DND-41 (cell line): ENCODE results near the gene RNF25.

Experiments used
- ATAC-seq: fragments of 200-7000 bp; cut with Tn5 transposase; 3 replicates; pipeline ENCODE4 v1.9.1; 2021; ENCODE audit warnings: low read depth; ENCODE audit not compliant: insufficient read depth
- DNase-seq: peaks from one replicate; pipeline ENCODE4 v3.0.0-alpha.2; 2020
- H2AFZ ChIP-seq: 2 replicates; pipeline ENCODE4 v1.6.0; 2012; ENCODE audit warnings: low read depth, low read length
- H3K27ac ChIP-seq: 2 replicates; pipeline ENCODE4 v1.5.1; 2012; ENCODE audit warnings: low read length, inconsistent platforms
- H3K27me3 ChIP-seq: fragments of 200-600 bp; sonication (generic); 2 replicates; pipeline ENCODE4 v1.6.0; 2012; ENCODE audit warnings: low read length, mild to moderate bottlenecking, inconsistent platforms; ENCODE audit not compliant: insufficient read depth, poor library complexity
- H3K36me3 ChIP-seq: 2 replicates; pipeline ENCODE4 v1.5.1; 2012; ENCODE audit warnings: low read length, inconsistent platforms; ENCODE audit not compliant: insufficient read depth
- H3K4me1 ChIP-seq: 2 replicates; pipeline ENCODE4 v1.5.1; 2012; ENCODE audit warnings: mild to moderate bottlenecking, low read length; ENCODE audit not compliant: insufficient read depth
- H3K4me2 ChIP-seq: 2 replicates; pipeline ENCODE4 v1.6.0; 2012; ENCODE audit warnings: mild to moderate bottlenecking, moderate library complexity, low read length, inconsistent platforms; ENCODE audit not compliant: insufficient read depth
- H3K4me3 ChIP-seq, 2 experiments: fragments of 200-600 bp in 1 of 2; shearing (Covaris generic) in 1 of 2; 2 replicates each; pipeline ENCODE4 v1.5.1; 2012 to 2016; ENCODE audit warnings: inconsistent platforms in 2 of 2, low read length in 2 of 2, mild to moderate bottlenecking in 2 of 2, low read depth in 1 of 2, moderate library complexity in 1 of 2
- H3K79me2 ChIP-seq: 2 replicates; pipeline ENCODE4 v1.6.0; 2012; ENCODE audit warnings: low read length, inconsistent platforms; ENCODE audit not compliant: insufficient read depth
- H3K9ac ChIP-seq: 2 replicates; pipeline ENCODE4 v1.6.0; 2012; ENCODE audit warnings: low read depth, mild to moderate bottlenecking, inconsistent platforms, low read length, moderate library complexity
- H3K9me3 ChIP-seq: 2 replicates; pipeline ENCODE4 v1.5.1; 2012; ENCODE audit warnings: low read length, moderate library complexity, mild to moderate bottlenecking, inconsistent platforms; ENCODE audit not compliant: insufficient read depth, severe bottlenecking
- H4K20me1 ChIP-seq: 2 replicates; pipeline ENCODE4 v1.6.0; 2012; ENCODE audit warnings: low read length; ENCODE audit not compliant: insufficient read depth
- EZH2 ChIP-seq: IDR thresholded peaks from 3 replicates; pipeline ENCODE4 v1.6.1; 2012; ENCODE audit warnings: borderline replicate concordance, low read depth, mild to moderate bottlenecking, moderate library complexity, low read length, inconsistent platforms; ENCODE audit not compliant: severe bottlenecking
- TF ChIP-seq, protein P1 (sequence below): IDR thresholded peaks from 2 replicates; pipeline ENCODE4 v1.5.1; 2012; ENCODE audit warnings: borderline replicate concordance, low read length, moderate library complexity, mild to moderate bottlenecking; ENCODE audit not compliant: poor library complexity, severe bottlenecking; ENCODE audit errors: extremely low read depth

Gene RNF25, protein sequence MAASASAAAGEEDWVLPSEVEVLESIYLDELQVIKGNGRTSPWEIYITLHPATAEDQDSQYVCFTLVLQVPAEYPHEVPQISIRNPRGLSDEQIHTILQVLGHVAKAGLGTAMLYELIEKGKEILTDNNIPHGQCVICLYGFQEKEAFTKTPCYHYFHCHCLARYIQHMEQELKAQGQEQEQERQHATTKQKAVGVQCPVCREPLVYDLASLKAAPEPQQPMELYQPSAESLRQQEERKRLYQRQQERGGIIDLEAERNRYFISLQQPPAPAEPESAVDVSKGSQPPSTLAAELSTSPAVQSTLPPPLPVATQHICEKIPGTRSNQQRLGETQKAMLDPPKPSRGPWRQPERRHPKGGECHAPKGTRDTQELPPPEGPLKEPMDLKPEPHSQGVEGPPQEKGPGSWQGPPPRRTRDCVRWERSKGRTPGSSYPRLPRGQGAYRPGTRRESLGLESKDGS

DNA sequence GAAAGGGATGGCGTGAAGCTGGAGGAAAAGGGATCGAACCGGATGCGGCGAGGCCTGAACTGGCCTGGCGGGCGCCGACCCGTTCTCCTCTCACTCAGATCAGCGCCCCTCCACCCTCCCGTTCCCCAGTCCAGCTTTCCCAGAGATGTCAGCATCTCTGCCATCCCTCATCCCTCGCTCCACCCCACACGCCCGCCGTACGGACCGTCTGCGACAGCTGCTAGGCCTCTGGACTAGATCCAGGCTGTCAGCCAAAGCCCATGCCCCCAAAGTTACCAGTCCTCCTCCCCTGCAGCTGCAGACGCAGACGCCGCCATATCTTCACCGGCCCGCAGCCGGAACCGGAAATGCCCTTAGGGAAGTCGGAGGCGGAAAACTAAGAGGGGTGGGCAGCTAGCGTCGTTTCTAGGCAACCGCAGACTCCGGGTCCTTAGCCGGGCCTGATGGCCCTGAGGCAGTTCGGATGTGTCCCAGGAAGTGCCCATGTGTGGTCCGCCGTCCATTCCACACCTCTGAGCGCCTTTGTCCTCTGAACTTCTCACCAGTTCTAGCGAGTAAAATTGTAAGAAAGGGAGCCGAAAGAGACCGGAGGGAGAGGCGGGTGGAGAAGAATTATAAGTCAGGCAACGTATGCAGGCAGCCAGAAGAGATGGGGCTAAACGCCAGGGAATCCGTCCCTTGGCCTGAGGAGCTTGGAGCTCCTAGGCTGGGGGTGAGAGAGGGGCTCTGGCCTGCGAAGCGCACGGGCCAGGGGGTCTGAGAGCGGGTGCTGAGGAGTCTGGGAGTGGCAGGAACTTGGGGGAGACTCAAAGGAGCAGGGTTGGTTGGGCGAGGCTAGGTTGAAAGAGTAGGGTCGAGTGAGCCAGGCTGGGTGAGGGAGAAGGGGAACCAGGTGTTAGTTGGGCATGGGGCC is at the start of gene RNF25, which contains the start of gene STK36:
Gene RNF25, minus strand, starts transcription at position 349 of the 913 bp plus-strand sequence. Its CDS starts 32 bp downstream, at position 317.
Gene STK36, plus strand, starts transcription at position 433 of the 913 bp plus-strand sequence. CDS start 744 bp downstream, outside the sequence.
- peak; percentile 97 for ATAC-seq
- Histone ChIP-seq H3K9ac (peak within 1 kb of the TSS; percentile 73), H3K36me3 (peaks cover 16% of the 10 kb centered on the region), H3K9me3 (no peaks in the 10 kb centered on the region), H3K27me3 (no peaks in the 10 kb centered on the region), H3K4me3 (peak within 1 kb of the TSS; percentile 94 to 96), H3K27ac (peak within 1 kb of the TSS; percentile 74), H2AFZ (peak within 1 kb of the TSS; percentile 100), H3K79me2 (peaks cover 32% of the 10 kb centered on the region), H4K20me1 (no peaks in the 10 kb centered on the region), H3K4me2 (peak within 1 kb of the TSS; percentile 98), H3K4me1 (peaks cover 22% of the 10 kb centered on the region)
- DNase-seq, result peak; percentile 87
- TF ChIP-seq, protein P1, sequence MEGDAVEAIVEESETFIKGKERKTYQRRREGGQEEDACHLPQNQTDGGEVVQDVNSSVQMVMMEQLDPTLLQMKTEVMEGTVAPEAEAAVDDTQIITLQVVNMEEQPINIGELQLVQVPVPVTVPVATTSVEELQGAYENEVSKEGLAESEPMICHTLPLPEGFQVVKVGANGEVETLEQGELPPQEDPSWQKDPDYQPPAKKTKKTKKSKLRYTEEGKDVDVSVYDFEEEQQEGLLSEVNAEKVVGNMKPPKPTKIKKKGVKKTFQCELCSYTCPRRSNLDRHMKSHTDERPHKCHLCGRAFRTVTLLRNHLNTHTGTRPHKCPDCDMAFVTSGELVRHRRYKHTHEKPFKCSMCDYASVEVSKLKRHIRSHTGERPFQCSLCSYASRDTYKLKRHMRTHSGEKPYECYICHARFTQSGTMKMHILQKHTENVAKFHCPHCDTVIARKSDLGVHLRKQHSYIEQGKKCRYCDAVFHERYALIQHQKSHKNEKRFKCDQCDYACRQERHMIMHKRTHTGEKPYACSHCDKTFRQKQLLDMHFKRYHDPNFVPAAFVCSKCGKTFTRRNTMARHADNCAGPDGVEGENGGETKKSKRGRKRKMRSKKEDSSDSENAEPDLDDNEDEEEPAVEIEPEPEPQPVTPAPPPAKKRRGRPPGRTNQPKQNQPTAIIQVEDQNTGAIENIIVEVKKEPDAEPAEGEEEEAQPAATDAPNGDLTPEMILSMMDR, result no peak
- no peak for TF ChIP-seq EZH2

DNA sequence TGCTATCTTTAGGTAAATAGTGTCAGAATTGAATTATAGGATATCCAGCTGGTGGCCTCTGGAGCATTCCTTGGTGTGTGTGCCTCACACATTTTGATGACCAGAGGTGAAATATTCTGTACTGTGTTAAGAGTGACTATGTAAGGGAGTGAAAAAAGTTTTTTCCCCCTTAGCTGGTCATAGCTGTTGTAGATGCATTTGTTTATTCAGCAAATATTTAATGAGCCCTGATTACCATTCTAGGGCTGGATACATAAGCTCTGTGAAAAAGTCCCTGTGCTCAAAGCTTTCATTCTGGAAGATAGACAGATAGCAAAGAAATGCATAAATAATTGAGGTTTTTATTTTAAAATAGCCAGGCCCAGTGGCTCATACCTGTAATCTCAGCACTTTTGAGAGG is 49.7 kb upstream of the RNF25 start:
- Histone ChIP-seq H3K4me1 (no peaks in the 10 kb centered on the region), H3K9ac (no peak overlapping the region), H3K79me2 (peaks cover 96% of the 10 kb centered on the region), H3K4me3 (no peak overlapping the region), H3K36me3 (peaks cover 37% of the 10 kb centered on the region), H2AFZ (no peak overlapping the region), H3K4me2 (no peak overlapping the region), H3K9me3 (peaks cover 12% of the 10 kb centered on the region), H3K27ac (no peak overlapping the region), H4K20me1 (peaks cover 53% of the 10 kb centered on the region; the same call in 1 of the 2 replicates), H3K27me3 (no peaks in the 10 kb centered on the region)
- DNase-seq, result no peak
- ATAC-seq, result no peak
- TF ChIP-seq, protein P1, result no peak
- no peak for TF ChIP-seq EZH2

DNA sequence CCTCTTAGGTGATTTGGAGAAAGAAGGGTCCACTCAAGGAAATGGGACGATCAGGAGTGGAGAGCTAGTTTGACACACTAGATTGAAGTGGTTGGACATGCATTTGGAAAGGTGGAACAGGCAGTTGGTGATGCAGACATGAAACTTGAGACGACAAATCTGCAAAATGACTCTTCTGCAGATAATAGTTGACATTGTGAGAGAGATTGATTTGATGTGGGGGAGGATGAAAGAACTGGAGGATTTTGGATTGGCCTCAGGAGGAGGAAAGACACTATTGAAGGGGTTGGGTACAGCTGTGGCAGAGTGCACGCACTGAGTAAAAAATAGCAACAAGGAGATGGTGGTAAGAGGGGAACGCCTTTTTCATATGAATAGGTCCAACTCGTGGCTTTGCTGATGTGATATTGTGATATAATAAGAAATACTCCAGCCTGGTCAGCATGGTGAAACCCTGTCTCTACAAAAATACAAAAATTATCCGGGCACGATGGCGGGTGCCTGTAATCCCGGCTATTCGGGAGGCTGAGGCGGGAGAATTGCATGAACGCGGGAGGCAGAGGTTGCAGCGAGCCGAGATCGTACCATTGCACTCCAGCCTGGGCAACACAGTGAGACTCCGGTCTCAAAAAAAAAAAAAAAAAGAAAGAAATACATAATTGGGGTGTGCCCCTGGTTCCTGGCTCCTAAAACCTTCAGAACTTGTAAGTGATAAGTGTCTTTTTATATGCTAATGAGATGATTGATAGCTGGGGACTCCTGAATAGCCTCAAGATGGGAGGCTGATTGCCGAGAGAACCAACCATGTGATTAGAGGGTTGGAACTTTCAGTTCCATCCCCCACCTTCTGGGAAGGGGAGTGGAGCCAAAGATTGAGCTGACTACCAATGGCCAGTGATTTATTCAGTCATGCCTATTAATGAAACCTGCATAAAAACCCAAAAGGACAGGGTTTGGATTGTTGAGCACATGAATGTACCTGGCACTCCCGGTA is 48.5 kb upstream of the RNF25 start:
- Histone ChIP-seq H3K9ac (no peak overlapping the region), H2AFZ (no peak overlapping the region), H3K27ac (no peak overlapping the region), H3K4me3 (no peak overlapping the region), H3K4me1 (no peaks in the 10 kb centered on the region), H3K4me2 (no peak overlapping the region), H4K20me1 (peaks cover 57% of the 10 kb centered on the region; the same call in 1 of the 2 replicates), H3K9me3 (peaks cover 3% of the 10 kb centered on the region), H3K27me3 (no peaks in the 10 kb centered on the region), H3K79me2 (peaks cover 96% of the 10 kb centered on the region), H3K36me3 (peaks cover 43% of the 10 kb centered on the region)
- DNase-seq, result no peak
- no peak for TF ChIP-seq EZH2
- TF ChIP-seq, protein P1, result no peak
- no peak for ATAC-seq
